ENCODE measurements around the gene CXCL1.
"Not testable (repeated sequence)": the region's sequence is repeated elsewhere in the genome, so short reads cannot be mapped to it uniquely, and the experiment has no call there.

Gene CXCL1

DNA sequence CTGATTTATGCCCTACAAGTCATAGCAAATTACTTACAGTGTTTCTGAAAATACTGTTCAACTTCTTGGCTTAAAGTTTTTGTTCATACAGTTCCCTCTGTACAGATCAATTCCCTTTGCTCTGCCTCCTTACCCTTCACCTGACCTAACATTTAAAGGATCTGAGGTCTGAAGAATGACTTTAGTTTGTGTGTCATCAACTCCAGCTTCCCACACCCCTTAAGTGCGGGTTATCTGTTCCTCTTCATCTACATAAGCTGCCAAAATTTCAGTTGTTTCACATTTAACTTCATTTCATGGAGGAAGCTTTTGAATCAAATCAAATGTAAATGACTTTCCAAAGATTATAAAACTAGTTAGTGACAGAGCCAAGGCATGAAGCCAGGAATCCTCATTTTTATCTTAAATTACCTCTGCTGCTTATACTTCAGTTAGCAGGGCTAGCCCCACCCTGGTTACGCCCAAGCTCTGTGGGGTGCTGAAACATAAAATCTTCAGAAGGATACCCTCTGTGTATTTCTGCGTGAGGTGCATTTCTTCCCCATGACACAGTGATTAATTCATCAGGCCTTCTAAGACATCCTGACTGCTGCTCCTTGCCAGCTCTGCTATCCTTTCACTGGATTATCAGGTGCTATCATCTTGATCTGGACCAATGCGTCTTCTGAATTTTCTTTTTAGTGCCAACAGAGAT lies 16.5 kb downstream of the CXCL1 start:
- DNase-seq, result no peak

DNA sequence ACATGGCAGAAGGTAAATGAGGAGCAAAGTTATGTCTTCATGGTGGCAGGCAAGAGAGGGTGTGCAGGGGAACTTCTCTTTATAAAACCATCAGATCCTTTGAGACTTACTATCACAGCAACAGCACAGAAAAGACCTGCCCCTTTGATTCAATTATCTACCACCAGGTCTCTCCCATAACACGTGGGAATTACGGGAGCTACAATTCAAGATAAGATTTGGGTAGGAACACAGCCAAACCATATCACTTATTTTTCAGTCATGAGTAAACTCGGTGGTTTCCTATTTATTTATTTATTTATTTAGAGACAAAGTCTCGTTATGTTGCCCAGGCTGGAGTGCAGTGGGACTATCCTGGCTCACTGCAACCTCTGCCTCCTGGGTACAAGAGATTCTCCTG lies 22.1 kb downstream of the CXCL1 start:
- DNase-seq, result no peak

DNA sequence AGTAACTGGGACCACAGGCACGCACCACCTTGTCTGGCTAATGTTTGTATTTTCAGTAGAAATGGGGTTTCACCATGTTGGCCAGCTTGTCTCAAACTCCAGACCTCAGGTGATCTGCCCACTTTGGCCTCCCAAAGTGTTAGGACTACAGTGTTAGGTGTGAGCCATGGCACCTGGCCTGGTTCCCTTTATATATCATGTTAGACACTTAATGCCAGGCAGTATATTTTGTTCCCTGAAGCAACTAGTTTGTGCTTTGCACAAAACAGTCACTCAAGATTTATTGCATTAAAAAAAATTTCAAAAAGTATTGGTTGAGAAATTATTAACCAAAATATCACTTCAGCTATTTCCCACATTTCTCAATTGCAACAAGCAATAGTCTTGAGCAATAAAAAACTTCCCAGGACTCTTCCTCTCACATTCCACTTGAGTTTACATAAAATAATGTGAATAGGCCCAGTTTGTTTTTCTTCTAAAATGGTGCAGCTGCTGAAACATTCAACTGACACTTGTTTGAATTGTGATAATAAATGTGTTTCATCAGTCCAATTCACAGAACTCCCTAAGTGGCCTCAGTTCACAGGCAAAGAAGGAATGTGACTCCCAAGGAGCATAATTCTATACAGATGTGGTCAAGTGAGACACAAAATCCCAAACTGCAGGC lies 22.7 kb downstream of the CXCL1 start:
- no peak for DNase-seq

DNA sequence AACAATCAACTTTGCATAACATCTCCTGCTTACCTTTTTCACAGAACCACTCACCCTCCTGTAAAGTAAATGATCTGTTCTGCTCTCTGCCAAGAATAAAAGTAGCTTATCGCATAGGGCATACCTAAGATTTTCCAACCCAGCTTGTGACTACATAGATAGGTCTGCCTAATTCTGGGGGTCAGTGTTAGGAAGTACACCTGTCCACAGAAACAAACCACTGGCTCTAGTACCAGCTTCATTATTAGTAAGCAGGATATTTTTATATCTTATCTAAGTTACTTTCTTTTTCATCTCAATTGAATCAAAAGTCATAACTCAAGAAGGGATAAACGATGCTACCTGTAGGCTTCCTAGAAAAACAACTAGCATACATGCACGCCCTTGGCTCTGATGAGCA lies 23.8 kb downstream of the CXCL1 start:
- DNase-seq, result no peak

DNA sequence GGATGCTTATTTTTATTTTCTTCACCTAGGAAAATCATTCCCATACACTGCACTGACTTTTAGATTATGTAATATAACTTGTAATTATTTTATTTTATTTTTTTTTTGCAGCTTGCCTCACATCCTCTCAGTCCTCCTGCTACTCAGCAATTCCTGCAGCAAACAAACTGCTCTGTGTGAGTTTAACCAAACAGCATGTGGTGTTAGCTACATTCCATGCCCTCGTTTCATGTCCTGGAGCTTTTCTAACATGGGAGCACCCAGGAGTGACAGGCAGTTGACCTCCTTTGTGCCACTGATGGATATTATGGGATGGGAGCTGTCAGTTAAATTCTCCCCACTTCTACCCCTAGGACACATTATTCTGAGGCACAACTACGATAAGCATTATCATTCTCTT lies 24.8 kb downstream of the CXCL1 start:
- DNase-seq, result no peak

DNA sequence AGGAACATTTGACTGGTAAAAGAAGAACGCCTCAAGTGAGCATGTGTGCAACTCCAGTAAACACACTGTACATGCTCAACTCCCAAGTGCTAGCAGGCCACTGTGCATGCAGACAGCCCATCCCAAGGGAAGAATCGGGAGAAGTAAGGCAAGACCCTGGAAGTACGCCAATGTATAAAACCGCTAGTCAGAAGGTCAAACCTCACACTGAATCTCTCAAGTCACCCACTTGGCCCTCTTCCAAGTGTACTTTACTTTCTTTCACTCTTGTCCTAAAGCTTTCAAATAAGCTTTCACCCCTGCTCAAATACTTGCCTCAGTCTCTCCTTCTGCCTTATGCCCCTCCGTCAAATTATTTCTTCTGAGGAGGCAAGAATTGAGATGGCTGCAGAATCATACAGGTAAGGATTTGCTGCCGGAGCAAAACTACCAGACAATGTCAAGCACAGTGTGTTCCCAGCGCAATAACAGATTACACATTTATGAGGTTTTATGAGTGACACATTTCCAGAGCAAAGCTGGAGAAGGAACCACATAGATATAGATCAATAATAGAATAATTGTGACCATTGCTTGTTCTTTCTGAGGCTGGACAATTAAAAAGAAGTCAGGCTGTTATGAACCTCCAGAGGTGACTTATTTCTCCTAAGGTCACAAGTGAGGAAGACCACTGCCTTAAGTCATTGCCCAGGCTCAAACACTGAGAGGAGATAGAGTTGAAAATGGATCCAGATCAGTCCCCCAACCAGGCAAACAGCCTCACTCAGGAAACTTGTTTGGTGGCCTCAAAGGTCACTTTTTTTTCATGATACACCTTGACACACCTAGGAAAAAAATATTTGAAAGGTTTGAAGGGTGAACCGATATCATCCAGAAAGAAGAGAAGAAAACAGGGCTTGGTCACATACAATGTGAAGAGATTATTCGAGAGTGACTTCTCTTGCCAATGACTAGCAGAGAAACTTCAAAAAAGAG lies 26.3 kb downstream of the CXCL1 start:
- no peak for DNase-seq

DNA sequence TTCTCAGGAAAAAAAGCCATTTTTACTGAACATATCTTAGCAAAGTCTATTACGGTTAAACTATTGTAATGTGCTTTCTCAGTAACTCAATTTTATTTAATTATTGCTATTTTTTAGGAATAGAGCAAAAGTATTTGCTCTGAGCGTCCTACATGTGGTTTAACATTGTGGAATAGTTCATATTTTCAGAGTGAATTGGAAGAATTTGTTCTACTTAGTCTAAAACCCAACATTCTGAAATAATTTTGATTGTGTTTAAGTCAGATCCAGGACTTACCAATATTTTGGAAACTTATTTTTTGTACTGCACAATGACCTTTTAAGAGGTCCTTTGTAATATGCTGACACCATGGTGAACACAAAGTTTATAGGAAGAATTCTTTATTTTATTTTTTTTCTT lies 27.2 kb downstream of the CXCL1 start:
- DNase-seq, result no peak

DNA sequence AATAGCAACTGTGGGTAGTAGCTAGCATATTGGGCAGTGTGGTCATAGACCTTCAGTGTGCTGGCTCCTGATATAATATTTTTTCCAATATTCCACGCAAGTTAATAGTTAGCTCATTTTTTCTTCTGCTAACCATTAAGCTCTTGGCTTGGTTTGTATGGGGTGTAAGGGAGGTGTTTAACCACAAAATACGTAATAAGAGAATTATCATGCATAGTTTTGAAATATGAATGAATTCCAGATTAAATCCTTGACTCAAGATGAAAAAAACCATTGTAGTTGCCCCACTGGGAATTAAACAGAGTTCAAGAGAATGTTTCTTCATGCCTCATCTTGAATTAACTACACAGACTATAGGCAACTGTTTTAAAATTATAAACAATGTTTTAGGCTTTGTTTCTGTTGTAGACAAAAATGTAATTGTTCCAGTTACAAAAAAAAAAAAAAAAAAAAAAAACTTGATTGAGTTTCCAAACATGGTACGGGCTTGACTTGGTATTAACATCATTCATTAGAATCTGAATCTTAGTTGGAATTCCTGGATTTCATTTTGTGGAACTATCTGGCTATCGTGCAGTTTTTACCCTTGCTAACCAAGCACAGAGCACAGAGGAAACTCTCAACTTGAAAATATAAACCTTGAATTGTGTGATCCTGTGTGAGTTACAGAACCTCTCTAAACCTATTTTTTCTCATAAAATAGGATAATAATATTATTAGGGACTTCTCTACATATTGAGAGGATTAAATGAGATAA lies 28.4 kb downstream of the CXCL1 start:
- DNase-seq, result no peak

DNA sequence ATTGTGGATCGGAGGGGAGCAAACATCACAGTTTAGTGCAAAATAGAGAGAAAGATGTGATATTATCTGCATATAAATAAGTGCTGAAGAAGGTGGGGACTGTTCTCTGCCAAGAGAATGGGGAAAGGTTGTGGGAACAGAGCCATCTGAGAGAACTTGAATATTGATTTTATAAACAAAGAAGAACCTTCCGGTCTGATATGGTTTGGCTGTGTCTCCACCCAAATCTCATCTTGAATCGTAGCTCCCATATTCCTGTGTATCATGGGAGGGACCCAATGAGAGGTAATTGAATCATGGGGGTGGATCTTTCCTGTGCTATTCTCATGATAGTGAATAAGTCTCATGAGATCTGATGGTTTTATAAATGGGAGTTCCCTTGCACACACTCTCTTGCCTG lies 30.1 kb downstream of the CXCL1 start:
- not testable (repeated sequence) for DNase-seq

DNA sequence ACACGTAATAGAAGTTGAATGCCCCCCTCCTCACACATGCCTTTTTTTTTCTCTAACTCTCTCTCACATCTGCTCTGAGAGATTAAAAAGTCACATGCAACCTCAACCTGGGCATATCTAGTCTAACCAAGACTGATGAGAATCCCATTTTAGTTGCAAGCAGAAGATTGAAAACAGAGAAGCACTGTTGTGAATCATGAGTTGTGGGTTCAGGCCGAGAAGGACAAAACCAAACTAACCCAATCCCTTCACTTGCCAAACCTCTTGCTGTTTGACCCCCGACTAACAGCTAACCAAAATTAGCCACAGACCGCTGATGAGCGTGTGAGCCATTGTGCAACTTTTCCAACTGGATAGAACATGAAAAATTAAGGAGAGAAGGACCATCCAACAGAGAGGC lies 31.8 kb downstream of the CXCL1 start:
- DNase-seq, result no peak

DNA sequence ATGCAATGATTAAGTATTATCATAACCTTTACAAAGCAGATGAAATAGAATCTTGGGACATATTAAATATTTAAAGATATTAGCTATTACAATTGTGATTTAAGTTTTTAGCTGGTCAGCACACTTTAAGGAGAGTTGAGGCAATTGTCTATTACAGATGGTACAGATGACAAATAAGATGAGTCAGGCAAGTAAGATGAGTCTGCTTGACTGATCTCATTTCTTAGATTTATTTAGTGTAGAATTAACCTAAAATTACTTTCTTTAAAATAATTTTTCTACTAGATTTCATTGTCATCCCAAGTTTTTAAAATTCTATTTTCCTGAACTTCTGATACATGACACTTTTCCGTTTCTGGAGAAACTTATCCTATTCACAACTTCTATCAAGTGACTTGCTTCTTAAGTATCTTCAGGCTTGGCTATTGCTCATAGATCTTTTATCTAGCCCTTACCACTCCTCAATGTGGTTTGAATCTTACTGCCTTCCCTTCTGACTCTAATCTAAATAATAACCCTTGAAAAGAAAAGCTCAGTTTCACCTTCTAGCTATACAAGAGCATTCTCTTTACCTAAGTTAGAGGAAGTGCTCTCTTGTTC lies 32.9 kb downstream of the CXCL1 start:
- DNase-seq, result no peak

DNA sequence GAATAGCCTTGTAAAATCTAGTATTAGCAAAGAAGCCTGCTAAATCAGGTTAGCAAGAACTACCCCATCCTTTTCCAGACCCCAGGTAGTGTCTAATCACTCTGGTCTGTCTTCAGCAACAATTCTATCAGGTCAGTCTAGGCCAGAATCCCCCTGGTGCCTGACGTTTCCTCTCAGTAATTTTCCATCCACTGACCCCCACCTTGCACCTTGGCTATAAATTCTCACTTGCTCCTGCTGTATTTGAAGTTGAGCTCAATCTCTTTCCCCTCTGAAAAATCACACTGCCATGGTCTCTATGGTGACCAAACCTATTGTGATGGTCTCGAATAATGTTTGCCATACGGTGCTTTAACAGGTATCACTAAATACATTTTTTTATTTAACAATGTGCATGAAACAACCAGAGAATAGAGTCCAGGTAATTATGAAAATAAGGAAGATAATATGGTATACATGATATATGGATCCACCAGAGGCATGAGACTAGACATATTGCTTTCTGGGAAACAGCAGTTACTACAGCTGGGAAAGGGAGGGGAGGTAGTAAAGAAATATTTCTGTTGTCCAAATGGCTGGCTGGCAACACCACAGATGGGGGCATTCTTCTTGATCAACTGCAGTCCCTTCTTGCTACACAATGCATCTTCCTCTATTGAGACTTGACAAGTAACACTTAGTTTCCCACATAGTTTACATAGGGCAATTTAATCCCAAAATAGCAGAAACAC lies 33.8 kb downstream of the CXCL1 start:
- no peak for DNase-seq

DNA sequence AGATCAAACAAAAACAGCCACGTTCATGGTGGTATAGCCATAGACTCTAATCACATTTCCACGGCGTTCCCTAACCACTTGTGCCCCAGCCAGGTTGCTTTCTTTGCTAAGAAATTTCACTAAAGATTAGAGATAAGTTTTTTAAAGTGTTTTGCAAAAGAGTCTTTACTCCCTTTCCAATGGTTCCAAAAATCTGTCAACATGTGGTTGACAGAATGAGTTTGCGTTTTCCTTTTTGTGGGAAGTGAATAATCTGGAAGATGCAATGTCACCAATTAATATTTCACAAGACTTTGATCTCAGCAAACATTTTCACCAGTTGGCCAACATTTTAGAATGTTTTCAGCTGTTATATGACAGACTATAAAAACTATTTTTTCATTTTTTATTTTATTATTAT lies 35.3 kb downstream of the CXCL1 start:
- DNase-seq, result no peak

DNA sequence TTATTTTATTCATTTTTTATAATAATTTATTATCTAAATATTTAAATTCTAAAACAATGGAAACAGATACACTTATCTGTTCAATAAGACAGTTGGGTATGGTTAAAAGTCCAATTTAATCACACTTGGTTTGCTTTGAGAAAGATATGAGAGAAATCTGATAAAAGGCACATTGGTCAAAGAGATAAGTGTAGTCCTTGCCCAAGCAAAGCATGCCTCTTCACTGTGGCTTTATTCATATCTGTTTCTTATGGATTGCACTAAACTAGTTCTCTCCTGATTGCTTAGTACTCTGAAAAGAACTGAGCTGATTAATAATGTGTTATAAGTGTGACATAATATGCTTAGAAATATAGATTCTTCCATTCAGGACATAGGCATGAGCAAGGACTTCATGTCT lies 39.8 kb downstream of the CXCL1 start:
- no peak for DNase-seq

DNA sequence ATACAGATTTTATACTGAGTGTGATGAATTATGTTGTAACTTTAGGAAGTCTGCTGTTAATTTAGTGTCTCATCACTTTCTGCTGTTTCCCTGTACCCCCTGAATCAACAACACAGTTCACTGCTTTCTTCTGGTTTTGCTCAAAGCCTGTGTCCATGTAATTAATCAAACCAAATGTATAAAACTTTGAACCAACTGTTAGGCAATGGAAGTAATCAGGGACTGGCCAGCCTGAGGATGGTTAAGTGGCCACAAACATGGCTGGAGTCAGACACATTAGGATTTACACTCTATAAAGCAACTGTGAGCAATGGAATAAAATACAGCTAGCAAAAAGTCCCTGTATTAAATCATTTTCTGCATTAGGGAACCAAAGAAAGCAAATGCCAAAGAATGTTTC lies 42.6 kb downstream of the CXCL1 start:
- DNase-seq, result no peak

DNA sequence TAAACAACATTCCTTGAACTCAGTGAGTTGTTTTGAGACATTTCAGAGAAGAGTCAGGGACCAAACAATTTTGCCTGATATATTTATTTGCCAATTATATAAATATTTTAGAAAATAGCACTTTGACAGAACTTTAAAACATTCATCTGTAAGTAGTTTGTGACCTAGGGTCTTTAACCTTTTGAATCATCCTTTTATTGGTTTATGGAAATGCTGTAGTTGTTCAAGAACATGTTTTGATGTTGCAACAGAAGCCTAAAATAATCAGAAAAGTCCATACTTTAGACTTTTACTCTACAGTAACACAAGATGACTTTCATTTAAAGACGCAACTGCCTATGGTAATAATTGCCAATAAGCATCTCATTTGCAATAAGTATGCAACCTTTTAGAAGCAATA lies 43.0 kb downstream of the CXCL1 start:
- no peak for DNase-seq

DNA sequence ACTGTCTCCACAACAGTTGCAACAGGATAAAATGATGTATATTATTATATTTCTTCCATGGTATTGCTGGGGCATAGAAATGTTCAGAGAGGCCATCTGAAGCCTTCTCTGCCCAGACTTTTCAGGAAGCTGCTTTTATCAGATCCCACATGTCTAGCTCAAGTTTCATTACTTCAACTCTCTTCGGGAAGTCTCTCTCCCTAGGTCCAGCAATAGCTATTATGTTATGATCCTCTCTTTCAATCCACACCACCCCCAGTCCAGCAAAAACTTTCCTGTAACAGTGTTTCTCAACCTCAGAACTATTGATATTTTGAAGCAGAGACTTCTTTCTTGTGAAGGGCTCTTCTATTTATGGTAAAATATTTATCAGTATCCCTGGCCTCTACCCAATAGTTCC lies 44.9 kb downstream of the CXCL1 start:
- no peak for DNase-seq

DNA sequence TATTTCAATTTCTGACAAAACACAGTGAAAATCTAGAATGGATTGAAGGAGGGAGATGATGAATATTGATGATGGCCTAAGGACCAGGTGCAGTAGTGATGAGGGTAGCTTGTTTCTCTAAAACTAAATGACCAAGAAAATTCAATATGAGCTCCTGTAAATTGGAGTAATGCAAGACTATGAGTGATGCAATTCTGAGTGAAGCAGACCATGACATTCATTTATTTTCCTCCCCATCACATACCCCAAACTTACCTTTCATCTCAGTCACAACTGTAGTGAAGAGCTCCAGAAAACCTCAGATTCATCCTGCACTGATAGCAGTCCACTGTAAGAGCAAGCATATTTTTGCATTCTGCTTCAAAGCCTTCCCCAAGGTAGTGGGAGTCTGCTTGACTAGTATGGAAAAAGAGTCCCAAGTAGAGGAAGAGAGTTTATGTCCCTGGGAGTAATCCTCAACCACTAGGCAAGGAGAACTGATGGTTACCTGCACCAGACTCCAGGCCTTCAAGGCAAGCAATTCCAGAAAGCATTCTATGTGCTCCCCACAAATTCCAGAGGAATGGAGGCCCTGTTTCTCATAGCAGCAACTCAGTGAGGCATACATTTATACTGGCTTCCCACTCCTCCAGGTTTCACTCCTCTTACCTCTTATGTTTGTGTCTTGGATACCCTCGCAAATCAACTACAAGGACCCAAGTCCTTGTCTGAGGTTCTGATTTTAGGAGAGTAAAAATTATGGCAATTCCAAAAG lies 47.2 kb downstream of the CXCL1 start:
- DNase-seq, result no peak

DNA sequence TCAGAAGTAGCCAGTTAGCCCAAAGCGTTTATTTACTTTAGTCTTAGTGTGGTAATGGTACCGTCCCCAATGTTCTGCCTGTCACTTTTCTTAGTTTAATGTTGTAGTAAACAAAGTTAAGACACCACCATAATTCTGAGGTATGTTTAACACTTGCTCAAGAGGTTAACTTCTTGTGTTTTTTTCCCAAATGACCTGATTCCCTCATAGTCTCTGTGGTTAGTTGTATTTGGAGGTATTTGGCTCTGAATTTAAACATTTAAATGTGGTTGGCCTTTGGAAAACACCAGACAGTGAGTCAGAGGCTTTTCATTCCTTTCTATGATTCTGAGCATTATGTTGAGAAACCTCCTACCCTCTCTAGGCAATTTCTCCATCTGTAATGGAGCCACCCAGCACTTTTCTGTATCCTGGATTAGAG lies 47.9 kb downstream of the CXCL1 start:
- no peak for DNase-seq

DNA sequence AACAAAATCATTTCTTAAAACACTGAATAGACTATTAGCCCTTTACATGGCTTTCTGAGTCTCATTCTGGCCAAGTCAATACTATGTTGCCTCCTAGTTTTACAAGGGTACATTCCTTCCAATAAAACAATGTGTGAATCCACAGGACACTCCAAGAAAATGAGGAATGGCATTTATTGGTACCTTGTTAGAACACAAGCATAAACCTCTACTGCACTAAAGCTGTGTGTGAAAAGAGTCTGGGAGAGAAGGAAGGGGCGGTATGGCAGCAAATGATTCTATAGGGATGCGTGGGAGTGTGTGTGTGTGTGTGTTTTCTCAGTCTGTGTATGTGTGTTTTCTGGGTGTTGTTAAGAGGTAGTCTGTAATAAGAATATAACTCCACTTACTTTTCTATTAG lies 48.9 kb downstream of the CXCL1 start:
- DNase-seq, result no peak

DNA sequence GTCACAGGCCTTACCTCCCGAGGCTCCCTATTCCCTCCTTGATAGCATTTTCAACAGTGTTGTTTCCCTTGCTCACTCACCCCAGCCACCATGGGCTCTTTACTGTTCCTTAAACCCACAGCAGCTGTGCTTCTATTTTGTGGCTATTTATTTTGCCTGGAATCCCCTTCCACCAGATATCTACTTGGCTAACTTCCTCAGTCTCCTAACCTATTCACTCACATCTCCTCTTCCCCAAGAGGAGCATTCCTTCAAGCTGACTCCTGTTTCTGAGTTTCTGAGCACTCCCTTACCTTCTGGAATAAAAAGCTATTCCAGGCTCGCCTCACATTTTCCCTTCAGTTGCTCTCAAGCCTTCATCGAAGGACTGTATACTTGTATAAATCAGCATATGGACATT lies 50.5 kb downstream of the CXCL1 start:
- no peak for DNase-seq
